Loucy (cell line): ENCODE measurements around the gene GAS6.

Source experiments
- EZH2phosphoT487 ChIP-seq: fragments of 200-600 bp; IDR thresholded peaks from 2 replicates; pipeline ENCODE4 v1.6.1; 2018; ENCODE audit warnings: antibody characterized with exemption, mild to moderate bottlenecking, moderate library complexity, borderline replicate concordance
- TF ChIP-seq, protein P1 (sequence below): fragments of 200-600 bp; sonication (generic); conservative IDR thresholded peaks from 2 replicates; pipeline ENCODE4 v1.5.1; 2014; ENCODE audit warnings: mild to moderate bottlenecking, antibody characterized with exemption, low read length

DNA sequence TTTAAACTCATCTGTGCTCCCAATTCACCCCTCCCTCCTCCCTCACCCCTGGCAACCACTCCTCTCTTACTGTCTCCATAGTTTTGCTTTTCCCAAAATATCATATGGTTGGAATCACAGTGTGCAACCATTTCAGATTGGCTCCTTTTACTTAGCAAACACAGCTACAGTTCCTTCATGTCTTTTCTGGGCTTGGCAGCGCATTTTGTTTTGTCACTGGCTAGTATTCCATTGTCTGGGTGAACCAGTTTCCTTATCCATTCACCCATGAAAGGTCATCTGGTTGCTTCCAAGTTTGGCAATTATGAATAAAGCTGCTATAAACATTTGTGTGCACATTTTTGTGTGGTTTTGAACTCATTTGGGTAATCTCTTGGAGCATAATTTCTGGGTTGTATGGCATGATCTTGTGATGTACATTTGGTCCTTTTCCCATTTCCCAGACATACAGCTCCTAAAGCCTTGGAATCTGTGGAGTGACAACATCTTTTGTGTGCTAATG lies 23.9 kb upstream of the GAS6 start:
- TF ChIP-seq, protein P1, sequence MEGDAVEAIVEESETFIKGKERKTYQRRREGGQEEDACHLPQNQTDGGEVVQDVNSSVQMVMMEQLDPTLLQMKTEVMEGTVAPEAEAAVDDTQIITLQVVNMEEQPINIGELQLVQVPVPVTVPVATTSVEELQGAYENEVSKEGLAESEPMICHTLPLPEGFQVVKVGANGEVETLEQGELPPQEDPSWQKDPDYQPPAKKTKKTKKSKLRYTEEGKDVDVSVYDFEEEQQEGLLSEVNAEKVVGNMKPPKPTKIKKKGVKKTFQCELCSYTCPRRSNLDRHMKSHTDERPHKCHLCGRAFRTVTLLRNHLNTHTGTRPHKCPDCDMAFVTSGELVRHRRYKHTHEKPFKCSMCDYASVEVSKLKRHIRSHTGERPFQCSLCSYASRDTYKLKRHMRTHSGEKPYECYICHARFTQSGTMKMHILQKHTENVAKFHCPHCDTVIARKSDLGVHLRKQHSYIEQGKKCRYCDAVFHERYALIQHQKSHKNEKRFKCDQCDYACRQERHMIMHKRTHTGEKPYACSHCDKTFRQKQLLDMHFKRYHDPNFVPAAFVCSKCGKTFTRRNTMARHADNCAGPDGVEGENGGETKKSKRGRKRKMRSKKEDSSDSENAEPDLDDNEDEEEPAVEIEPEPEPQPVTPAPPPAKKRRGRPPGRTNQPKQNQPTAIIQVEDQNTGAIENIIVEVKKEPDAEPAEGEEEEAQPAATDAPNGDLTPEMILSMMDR = no peak
- TF ChIP-seq EZH2phosphoT487 = no peak
